ENCODE results near the gene MPEG1.

MPEG1 gene

GRCh38 chr11:59216641-59217564, 4.2 kb upstream of the MPEG1 start:
- Histone ChIP-seq H3F3A (ENCODE audit: control insufficient read depth, insufficient read depth) (peaks cover 11% of the 10 kb centered on the region), H3K9me2 (replicated peaks; ENCODE audit: control insufficient read depth, low read length) (no peaks in the 10 kb centered on the region), H3K79me2 (ENCODE audit: control insufficient read depth, low read length) (no peaks in the 10 kb centered on the region), H3K9me3 (ENCODE audit: control insufficient read depth, insufficient read depth, low read length) (no peaks in the 10 kb centered on the region), H3K4me1 (ENCODE audit: control insufficient read depth, low read length) (peaks cover 49% of the 10 kb centered on the region), H3K36me3 (ENCODE audit: control insufficient read depth, low read length) (no peaks in the 10 kb centered on the region), H3K27me3 (ENCODE audit: control insufficient read depth, low read length) (peaks cover 46% of the 10 kb centered on the region), H3K27ac (ENCODE audit: low read depth, low read length) (peak overlapping the region; percentile 52), H3K4me2 (ENCODE audit: low read length) (peak overlapping the region; percentile 56), H3K4me3 (ENCODE audit: low read length) (peak overlapping the region; percentile 44), H4K20me1 (ENCODE audit: control insufficient read depth, insufficient read depth, low read depth, low read length) (no peaks in the 10 kb centered on the region)
- TF ChIP-seq EZH2phosphoT487 (IDR thresholded peaks at IDR 0.05; ENCODE audit: borderline replicate concordance, low read length) (no peak), CTCF (IDR thresholded peaks at IDR 0.05; ENCODE audit: low read depth, low read length, poor library complexity, severe bottlenecking) (no peak)

GRCh38 chr11:59214141-59214893, 1.6 kb upstream of the MPEG1 start:
- Histone ChIP-seq H3K79me2 (ENCODE audit: control insufficient read depth, low read length) (no peaks in the 10 kb centered on the region), H3F3A (ENCODE audit: control insufficient read depth, insufficient read depth) (peaks cover 11% of the 10 kb centered on the region), H4K20me1 (ENCODE audit: control insufficient read depth, insufficient read depth, low read depth, low read length) (no peaks in the 10 kb centered on the region), H3K9me3 (ENCODE audit: control insufficient read depth, insufficient read depth, low read length) (no peaks in the 10 kb centered on the region), H3K4me3 (ENCODE audit: low read length) (no peak overlapping the region), H3K4me2 (ENCODE audit: low read length) (no peak overlapping the region), H3K27me3 (ENCODE audit: control insufficient read depth, low read length) (peaks cover 68% of the 10 kb centered on the region), H3K9me2 (replicated peaks; ENCODE audit: control insufficient read depth, low read length) (no peaks in the 10 kb centered on the region), H3K4me1 (ENCODE audit: control insufficient read depth, low read length) (peaks cover 51% of the 10 kb centered on the region), H3K27ac (ENCODE audit: low read depth, low read length) (no peak overlapping the region), H3K36me3 (ENCODE audit: control insufficient read depth, low read length) (no peaks in the 10 kb centered on the region)
- no peak for TF ChIP-seq EZH2phosphoT487 (IDR thresholded peaks at IDR 0.05; ENCODE audit: borderline replicate concordance, low read length)
- TF ChIP-seq CTCF (IDR thresholded peaks at IDR 0.05; ENCODE audit: low read depth, low read length, poor library complexity, severe bottlenecking), result no peak

- Histone ChIP-seq H3K4me2 (ENCODE audit: low read length) (peak overlapping the region; percentile 53), H3K9me2 (replicated peaks; ENCODE audit: control insufficient read depth, low read length) (no peaks in the 10 kb centered on the region), H3K79me2 (ENCODE audit: control insufficient read depth, low read length) (no peaks in the 10 kb centered on the region), H3K27me3 (ENCODE audit: control insufficient read depth, low read length) (peaks cover 60% of the 10 kb centered on the region), H4K20me1 (ENCODE audit: control insufficient read depth, insufficient read depth, low read depth, low read length) (no peaks in the 10 kb centered on the region), H3K9me3 (ENCODE audit: control insufficient read depth, insufficient read depth, low read length) (no peaks in the 10 kb centered on the region), H3K4me1 (ENCODE audit: control insufficient read depth, low read length) (peaks cover 47% of the 10 kb centered on the region), H3K4me3 (ENCODE audit: low read length) (peak overlapping the region; percentile 9), H3K27ac (ENCODE audit: low read depth, low read length) (no peak overlapping the region), H3F3A (ENCODE audit: control insufficient read depth, insufficient read depth) (peaks cover 7% of the 10 kb centered on the region), H3K36me3 (ENCODE audit: control insufficient read depth, low read length) (no peaks in the 10 kb centered on the region)
- TF ChIP-seq CTCF (IDR thresholded peaks at IDR 0.05; ENCODE audit: low read depth, low read length, poor library complexity, severe bottlenecking) (no peak), EZH2phosphoT487 (IDR thresholded peaks at IDR 0.05; ENCODE audit: borderline replicate concordance, low read length) (no peak)
Observed at GRCh38 chr11:59212222-59212621, 505 bp downstream of the MPEG1 start.

Measured in DOHH2 (cell line).